RPMI7951 (cell line): ENCODE data around the gene DDA1. TPM values are rescaled to one million over a fixed set of nuclear protein-coding genes. Genes with fewer than 3 reads are reported as not detected.
"Not testable (repeated sequence)": the region's sequence is repeated elsewhere in the genome, so short reads cannot be mapped to it uniquely, and the experiment has no call there.

Experiments used
- DNase-seq: peaks from one replicate; pipeline ENCODE4 v3.0.0-alpha.2; 2012; ENCODE audit warnings: low read depth
- total RNA-seq: library from RNA; depleted of rRNA; stranded (reverse); fragments of >200 nt; shearing (Covaris generic); gene quantifications from 2 replicates; pipeline ENCODE4 v1.2.3, GENCODE V29; 2014; rRNA removed

Gene DDA1
- total RNA-seq, 1 experiment from 2014 or later, result 20.2 TPM

DNA sequence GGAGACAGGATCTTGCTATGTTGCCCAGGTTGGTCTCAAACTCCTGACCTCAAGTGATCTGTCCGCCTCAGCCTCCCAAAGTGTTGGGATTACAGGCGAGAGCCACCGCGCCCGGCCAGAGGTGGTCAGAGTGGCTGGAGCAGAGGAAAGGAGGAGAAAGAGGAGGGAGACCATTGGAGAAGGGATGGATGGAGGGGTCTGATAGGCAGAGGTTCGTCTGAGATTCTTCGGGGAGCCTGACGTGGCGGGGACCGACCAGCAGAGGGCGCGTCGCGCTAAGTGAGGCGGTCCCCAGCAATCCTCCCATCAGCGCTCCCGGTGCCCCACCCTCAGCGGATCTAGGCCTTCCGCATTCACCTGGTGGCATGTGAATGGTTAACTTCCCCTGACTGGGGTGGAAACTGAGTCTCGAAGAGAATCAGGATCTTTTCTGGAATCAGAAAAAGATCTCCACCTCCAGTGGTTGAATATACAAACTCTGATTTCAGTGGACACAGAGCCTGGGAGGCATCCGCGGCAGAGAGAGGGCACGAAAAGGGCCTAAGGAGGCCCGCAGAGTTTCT is 36.8 kb downstream of the DDA1 start:
- DNase-seq, result peak; percentile 67

DNA sequence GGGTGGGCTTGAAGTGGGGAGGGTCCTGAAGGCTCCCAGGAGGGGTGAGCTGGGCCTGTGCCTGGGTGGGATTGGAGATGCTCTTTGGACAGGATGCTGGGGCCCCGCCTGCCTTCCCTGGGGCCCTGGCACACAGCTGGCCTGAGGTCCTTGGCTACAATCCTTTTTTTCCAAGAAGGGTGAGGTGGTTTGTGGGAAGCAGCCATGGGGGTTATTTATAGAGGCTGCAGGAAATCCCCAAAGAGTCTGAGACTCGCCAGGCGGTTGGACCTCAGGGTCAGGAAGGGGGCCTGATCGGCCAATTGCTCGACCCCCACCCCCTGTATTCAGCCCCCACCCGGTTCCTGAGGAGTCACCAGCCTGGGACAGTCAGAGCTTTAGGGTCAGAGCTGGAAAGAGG is 38.0 kb downstream of the DDA1 start:
- DNase-seq, result peak; percentile 90

DNA sequence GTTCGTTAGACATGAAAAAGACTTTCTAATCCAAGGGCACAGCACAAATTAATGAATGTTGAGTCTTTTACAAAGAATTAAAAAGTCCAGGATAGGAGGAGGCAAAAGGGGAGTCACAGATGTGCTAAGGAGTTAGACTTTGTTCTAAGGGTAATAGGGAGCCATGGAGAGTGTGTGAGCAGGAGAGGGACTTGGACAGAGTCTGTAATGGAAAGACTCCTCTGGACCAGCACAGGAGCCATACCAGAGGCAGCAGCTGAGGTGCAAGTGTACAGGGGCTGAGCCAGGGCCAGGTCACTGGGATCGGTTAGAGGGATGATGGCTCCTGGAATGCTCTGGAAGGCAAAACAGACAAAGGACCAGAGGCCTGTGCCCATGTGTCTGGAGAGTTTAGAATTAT is 38.5 kb downstream of the DDA1 start:
- DNase-seq, result no peak

DNA sequence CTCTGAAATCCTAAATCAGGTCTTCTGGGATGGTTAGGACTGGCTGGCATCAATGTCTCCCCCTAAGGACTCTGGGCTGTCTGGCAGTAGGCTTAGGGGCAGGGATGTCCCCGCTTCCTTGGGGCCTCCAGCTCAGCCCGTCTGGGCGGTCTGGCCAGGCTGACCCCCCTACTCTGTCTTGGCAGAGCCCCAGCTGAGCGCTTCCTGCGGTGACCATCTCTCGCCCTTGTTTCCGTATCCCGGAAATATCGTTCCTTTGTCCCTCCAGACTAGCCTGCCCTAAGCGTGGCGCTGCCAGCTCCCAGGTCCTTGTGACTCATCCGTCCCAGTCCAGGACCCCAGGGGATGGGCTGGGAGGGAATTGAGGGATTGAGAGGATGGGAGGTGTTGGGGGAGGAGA is 39.3 kb downstream of the DDA1 start:
- peak; percentile 98 for DNase-seq

DNA sequence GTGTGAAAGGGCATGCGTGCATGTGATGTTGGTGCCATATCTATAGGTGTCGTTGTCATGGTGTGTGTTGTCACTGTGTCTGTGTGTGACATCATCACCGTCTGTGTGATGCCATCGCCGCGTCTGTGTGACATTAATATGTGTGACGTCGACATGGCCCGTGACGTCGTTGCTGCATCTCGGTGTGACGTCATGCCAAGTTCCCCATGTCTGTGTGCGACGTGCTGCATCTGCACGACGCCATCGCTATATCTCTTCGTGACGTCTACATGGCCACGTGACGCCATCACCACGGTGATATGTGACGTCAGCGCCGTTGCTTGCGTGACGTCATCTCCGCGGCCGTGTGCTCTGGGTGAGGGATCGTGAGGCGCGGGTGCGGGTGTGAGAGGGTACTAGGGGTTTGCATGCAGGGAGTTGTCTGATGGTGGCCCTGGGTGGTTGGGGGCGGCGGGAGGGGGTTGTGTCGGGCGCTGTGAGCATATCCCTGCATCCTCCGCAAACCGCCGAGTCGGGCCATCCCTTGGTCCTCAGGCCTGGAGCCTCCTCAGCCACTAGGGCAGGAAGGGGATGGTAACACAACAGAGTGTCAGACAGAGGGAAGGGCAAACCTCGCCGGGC is 42.6 kb downstream of the DDA1 start:
- no peak for DNase-seq

DNA sequence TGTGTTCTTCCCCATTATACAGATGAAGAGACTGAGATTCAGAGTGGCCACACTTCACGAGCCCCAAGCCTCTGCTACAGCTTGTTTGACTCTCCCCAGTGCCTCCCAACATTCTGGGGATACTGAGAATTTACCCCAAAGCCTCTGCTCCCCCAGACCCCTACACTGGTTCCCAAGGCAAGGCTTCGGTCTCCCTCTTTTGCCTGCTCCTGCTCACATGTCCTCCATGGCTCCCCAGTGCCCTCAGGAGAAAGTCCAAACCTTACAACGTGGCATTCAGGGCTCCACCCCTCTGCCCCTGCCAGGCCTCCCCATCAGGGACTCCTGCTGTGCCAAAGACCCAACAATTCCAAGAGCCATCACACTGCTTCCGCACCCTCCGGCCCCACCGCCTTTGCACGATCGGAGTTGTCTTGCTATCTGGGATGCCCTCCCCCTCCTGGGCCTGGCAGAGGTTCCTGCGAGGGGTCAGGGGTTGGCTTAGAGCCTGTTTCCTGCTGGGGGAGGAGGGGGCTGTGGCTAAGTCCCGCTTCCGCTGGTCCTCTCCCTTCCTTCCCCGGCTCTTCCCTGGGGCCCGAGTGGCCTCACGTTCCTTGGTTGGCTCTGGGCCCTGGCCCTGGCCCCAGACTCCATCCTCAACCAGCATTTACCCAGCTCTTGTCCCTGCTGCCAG is 43.4 kb downstream of the DDA1 start:
- peak; percentile 80 for DNase-seq

DNA sequence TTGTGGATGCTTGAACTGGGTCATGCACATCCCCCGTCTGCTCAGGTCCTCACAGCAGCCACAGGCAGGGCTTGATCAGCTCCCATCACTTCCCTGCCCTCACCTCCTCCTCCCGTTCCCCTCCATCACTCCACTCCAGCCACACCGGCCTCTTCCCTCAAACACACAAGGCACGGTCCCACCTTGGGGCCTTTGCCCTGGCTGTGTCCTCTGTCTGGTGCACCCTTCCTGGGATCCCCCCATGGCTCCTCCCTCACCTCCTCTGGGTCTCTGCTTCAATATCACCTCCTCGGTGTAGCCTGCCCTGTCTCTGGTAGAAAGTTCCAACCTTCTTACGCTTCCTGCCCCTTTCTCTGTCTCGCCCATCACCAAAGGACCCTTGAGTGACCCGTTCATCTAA is 44.0 kb downstream of the DDA1 start:
- DNase-seq, result no peak

DNA sequence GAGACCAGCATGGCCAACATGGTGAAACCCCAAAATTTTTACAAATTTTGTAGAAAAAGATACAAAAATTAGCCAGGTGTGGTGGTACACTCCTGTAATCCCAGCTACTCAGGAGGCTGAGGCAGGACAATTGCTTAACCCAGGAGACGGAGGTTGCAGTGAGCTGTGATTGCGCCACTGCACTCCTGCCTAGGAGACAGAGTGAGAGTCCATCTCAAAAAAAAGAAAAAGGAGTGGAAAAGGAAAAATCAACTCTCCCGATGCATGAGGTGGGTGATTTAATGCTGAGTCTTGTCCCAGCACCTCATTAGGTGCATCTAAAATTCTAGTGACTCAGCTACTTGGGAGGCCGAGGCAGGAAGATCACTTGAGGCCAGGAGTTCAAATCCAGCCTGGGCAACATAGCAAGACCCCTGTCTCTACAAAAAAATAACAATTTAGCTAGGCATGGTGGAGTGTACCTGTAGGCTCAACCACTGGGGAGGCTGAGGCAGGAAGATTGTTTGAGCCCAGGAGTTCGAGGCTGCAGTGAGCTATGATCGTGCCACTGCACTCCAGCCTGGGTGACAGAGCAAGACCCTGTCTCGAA is 47.8 kb downstream of the DDA1 start:
- DNase-seq, result no peak

DNA sequence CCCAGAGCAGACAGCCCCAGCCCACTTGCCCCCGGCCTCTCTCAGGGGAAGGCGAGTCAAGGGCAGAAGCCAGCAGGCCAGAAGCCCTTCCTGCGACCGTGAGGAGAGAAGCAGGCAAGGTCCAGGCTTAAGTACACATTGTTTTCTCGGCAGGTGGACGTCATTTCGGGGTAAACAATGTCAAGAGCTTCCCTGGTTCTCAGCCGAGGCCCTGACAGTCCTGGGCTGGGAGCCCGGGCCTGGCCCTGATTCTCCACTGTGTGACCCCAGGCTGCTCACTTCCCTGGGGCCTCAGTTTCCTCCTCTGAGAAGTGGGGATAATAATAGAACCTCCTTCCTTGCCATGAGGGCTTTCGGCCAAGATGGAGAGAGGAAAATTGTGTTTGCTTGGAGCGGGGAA is 48.4 kb downstream of the DDA1 start:
- DNase-seq, result no peak

DNA sequence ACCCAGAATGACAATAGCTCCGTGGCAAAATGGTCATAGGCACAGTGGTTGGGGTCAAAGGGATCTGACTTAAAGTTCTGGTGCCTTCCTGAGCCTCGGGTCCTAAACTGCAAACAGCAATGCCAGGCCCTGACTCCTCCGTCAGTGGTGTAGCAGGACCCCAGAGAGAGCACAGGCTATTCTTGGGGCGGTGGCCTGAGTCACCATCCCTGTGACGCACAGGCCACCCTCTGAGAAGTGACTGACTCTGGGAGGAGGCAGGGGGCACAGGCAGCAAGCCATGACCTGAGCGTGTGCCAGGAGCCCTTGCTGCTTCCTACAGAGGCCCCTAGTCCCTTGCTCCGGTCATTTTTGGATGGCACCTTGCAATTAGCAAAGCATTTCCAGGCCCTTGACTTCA is 49.0 kb downstream of the DDA1 start:
- DNase-seq, result peak; percentile 70

DNA sequence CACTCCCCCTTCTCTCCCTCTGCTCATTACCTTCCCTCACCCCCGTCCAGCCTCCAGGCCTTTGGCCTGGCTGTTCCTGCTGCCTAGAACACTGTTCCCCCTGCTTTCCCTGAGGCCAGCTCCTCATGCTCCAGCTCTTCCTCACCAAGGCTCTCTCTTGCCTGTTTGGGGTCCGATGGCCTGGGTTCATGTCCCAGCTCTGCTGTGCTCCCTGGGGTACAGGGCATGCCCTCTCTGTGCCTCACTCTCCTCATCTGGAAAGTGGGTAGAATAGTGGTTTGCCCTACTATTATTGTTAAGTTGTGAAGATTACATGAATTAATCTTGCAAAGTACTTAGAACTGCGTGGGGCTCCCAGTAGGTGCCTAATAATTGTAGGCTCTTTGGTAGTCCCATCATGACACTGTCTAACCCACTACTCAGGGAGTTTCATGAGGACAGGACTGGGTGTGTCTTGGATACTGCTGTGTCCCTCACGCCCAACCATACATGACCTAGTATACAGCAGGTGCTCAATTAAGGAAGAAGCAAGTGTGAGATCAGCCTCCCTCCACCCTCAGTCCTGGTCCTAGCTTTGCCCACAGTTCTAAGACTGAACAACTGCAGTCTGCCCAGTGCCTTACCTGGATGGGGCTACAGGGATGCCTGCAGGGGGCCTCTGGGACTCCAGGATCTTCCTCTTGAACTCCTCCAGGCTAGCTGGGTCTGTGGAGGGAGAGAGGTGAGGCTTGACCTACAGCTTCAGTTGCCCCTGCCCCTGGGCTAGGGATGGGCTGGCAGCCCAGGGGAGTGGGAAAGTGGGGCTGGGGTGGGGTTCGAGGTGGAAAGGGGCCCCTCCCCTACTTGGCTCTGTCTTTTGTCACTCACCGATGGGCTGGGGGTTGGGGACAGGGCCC is 50.8 kb downstream of the DDA1 start:
- no peak for DNase-seq

DNA sequence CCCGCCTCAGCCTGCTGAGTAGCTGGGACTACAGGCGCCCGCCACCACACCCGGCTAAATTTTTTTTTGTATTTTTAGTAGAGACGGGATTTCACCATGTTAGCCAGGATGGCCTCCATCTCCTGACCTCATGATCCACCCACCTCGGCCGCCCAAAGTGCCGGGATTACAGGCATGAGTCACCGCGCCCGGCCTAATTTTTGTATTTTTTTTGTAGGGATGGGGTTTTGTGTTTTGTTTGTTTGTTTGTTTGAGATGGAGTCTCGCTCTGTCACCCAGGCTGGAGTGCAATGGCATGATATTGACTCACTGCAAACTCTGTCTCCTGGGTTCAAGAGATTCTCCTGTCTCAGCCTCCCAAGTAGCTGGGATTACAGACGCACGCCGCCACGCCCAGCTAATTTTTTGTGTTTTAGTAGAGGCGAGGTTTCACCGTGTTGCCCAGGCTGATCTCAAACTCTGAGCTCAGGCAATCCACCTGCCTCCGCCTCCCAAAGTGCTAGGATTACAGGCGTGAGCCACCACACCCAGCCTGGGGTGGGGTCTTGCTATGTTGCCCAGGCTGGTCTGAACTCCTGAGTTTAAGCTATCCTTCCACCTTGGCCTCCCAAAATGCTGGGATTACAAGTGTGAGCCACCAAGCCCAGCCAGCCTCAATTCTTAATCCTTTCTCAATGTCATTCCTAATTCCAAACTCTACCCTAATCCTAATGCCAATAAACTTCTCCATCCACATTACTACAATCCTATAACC is 54.7 kb downstream of the DDA1 start:
- not testable (repeated sequence) for DNase-seq

DNA sequence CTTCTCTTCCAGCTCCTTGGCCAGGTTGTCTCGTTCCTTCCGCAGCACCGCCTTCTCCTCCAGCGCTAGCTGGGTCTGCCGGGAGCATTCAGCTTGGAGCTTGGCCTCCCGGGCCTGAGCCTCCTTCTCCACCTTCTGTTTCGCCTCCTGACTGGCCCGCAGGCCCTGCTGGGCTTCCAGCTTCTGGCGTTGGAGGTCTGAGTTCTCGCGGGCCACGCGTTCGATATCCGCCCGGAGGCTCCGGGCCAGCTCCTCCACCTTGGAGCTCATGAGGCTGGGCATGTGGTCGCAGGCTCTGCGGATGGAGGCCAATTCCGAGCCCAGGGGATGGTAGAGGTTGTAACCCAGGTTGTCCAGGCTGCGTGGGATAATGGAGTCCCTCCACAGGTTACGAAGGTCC is 56.0 kb downstream of the DDA1 start:
- no peak for DNase-seq

DNA sequence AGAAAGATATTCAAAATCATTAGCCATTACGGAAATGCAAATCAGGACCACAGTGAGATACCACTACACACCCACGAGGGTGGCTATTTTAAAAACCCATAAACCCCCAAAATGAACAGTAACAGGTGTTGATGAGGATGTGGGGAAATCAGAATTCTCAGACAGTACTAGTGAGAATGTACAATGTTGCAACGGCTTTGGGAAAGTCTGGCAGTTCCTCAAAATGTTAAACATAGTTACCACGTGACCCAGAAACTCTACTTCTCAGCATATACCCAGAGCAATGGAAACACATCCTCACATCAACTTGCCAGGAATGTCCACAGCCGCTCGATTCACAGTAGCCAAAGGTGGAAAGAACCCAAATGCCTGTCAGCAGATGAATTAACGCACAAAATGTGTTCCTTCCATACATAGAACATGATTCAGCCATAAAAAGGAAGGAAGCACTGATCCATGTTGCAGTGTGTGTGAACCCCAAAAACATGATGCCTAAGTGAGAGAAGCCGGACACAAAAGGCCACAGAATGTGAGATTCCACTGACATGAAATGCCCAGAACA is 60.7 kb downstream of the DDA1 start:
- DNase-seq, result no peak

Other genes starting within 250 kb of the DDA1 start
- gene HAUS8, start 234.1 kb upstream of the DDA1 start, total RNA-seq, result 13.8 and 15.9 TPM in 2 replicates
- gene MYO9B, start 233.8 kb upstream of the DDA1 start, total RNA-seq, result 31.6 and 36.9 TPM in 2 replicates
- 38.6 and 40.6 TPM in 2 replicates for gene USE1, start 94.2 kb upstream of the DDA1 start, total RNA-seq
- 5.1 and 8.1 TPM in 2 replicates for gene OCEL1, start 83.3 kb upstream of the DDA1 start, total RNA-seq
- 29.8 and 43.4 TPM in 2 replicates for gene NR2F6, start 63.6 kb upstream of the DDA1 start, total RNA-seq
- not detected in 2 replicates for gene USHBP1, start 44.8 kb upstream of the DDA1 start, total RNA-seq
- gene BABAM1, start 42.1 kb upstream of the DDA1 start, total RNA-seq, result 132 and 133 TPM in 2 replicates
- gene ANKLE1, start 27.7 kb upstream of the DDA1 start, total RNA-seq, result 1.2 and 1.3 TPM in 2 replicates
- 16.5 and 17.9 TPM in 2 replicates for gene ABHD8, start 6.1 kb upstream of the DDA1 start, total RNA-seq
- gene MRPL34, start 3.7 kb upstream of the DDA1 start, total RNA-seq, result 77.3 and 79.5 TPM in 2 replicates
- 2.9 and 3.7 TPM in 2 replicates for gene ANO8, start 25.3 kb downstream of the DDA1 start, total RNA-seq
- 15.4 and 17.7 TPM in 2 replicates for gene GTPBP3, start 28.0 kb downstream of the DDA1 start, total RNA-seq
- not detected in 2 replicates for gene PLVAP, start 67.8 kb downstream of the DDA1 start, total RNA-seq
- gene CCDC194, start 84.6 kb downstream of the DDA1 start, total RNA-seq, result not detected in 2 replicates
- 46.1 and 65.6 TPM in 2 replicates for gene BST2, start 96.1 kb downstream of the DDA1 start, total RNA-seq
- gene MVB12A, start 110.5 kb downstream of the DDA1 start, total RNA-seq, result 123 and 164 TPM in 2 replicates
- gene TMEM221, start 139.1 kb downstream of the DDA1 start, total RNA-seq, result not detected in 2 replicates
- not detected in 2 replicates for gene NXNL1, start 151.4 kb downstream of the DDA1 start, total RNA-seq
- 7.9 and 8.7 TPM in 2 replicates for gene SLC27A1, start 161.0 kb downstream of the DDA1 start, total RNA-seq
- gene PGLS, start 202.1 kb downstream of the DDA1 start, total RNA-seq, result 52.7 and 66.8 TPM in 2 replicates
- 90.8 and 101 TPM in 2 replicates for gene COLGALT1, start 246.1 kb downstream of the DDA1 start, total RNA-seq